ENCODE measurements around the gene BFAR. TPM values are rescaled to one million over a fixed set of nuclear protein-coding genes. Genes with fewer than 3 reads are reported as not detected.
"Not testable (repeated sequence)": the region's sequence is repeated elsewhere in the genome, so short reads cannot be mapped to it uniquely, and the experiment has no call there.

BFAR gene
- 60.8 and 72.4 TPM in 2 replicates for total RNA-seq

GRCh38 chr16:14632693-14633569 lies at the start of gene BFAR:
Gene BFAR (plus strand): TSS chr16:14632951. CDS start chr16:14644347, 11,396 bp downstream.
- peak; percentile 92 to 97 for DNase-seq (ENCODE audit: low read depth in 2 of 2)

GRCh38 chr16:14585287-14585686 lies 47.5 kb upstream of the BFAR start:
- no peak for DNase-seq (ENCODE audit: low read depth in 2 of 2)

GRCh38 chr16:14586637-14587305 lies 46.0 kb upstream of the BFAR start:
- DNase-seq (ENCODE audit: low read depth in 2 of 2) = no peak

GRCh38 chr16:14600164-14600563 lies 32.6 kb upstream of the BFAR start:
- DNase-seq (ENCODE audit: low read depth in 2 of 2) = peak in 1 of 2 donors; percentile 36

GRCh38 chr16:14602443-14602963 lies 30.2 kb upstream of the BFAR start:
- DNase-seq (ENCODE audit: low read depth in 2 of 2) = no peak

GRCh38 chr16:14606102-14606501 lies 26.6 kb upstream of the BFAR start:
- DNase-seq (ENCODE audit: low read depth in 2 of 2) = no peak

GRCh38 chr16:14608111-14608566 lies 24.6 kb upstream of the BFAR start:
- DNase-seq (ENCODE audit: low read depth in 2 of 2) = no peak

GRCh38 chr16:14608604-14609003 lies 24.1 kb upstream of the BFAR start:
- no peak for DNase-seq (ENCODE audit: low read depth in 2 of 2)

GRCh38 chr16:14609716-14610115 lies 23.0 kb upstream of the BFAR start:
- no peak for DNase-seq (ENCODE audit: low read depth in 2 of 2)

- no peak for DNase-seq (ENCODE audit: low read depth in 2 of 2)
These were observed 21.1 kb upstream of the BFAR start for GRCh38 chr16:14611660-14612059.

- no peak for DNase-seq (ENCODE audit: low read depth in 2 of 2)
These were observed 18.8 kb upstream of the BFAR start for GRCh38 chr16:14613991-14614390.

GRCh38 chr16:14616280-14616679 lies 16.5 kb upstream of the BFAR start:
- DNase-seq (ENCODE audit: low read depth in 2 of 2) = no peak

GRCh38 chr16:14618566-14618965 lies 14.2 kb upstream of the BFAR start:
- DNase-seq (ENCODE audit: low read depth in 2 of 2) = no peak

GRCh38 chr16:14627078-14627477 lies 5.7 kb upstream of the BFAR start:
- DNase-seq (ENCODE audit: low read depth in 2 of 2) = no peak

GRCh38 chr16:14628806-14629611 lies 3.7 kb upstream of the BFAR start:
- DNase-seq (ENCODE audit: low read depth in 2 of 2) = peak in 1 of 2 donors; percentile 7

- DNase-seq (ENCODE audit: low read depth in 2 of 2) = peak in 1 of 2 donors; percentile 2
These were observed 3.2 kb upstream of the BFAR start for GRCh38 chr16:14629612-14629918.

- DNase-seq (ENCODE audit: low read depth in 2 of 2) = peak; percentile 90 to 97
These were observed 2.7 kb upstream of the BFAR start, which contains the start of gene PARN for GRCh38 chr16:14629919-14630619. Gene PARN (minus strand): TSS chr16:14630260. CDS start chr16:14630125, 135 bp downstream.

GRCh38 chr16:14630620-14631330 lies 2.0 kb upstream of the BFAR start:
- DNase-seq (ENCODE audit: low read depth in 2 of 2) = not testable (repeated sequence)

- no peak for DNase-seq (ENCODE audit: low read depth in 2 of 2)
These were observed 1.6 kb downstream of the BFAR start for GRCh38 chr16:14634389-14634725.

- no peak for DNase-seq (ENCODE audit: low read depth in 2 of 2)
These were observed 2.8 kb downstream of the BFAR start for GRCh38 chr16:14635395-14636165.
